IPS-20b (cell line): Measurements from ENCODE around the gene ZNF296.

ENCODE experiments used
- H3K27ac ChIP-seq: one replicate; pipeline ENCODE4 v1.5.1; 2013; ENCODE audit warnings: low read length
- H3K27me3 ChIP-seq: 2 replicates; pipeline ENCODE4 v1.6.1; 2013; ENCODE audit warnings: mild to moderate bottlenecking, low read length, inconsistent platforms; ENCODE audit not compliant: insufficient read depth
- H3K36me3 ChIP-seq: 2 replicates; pipeline ENCODE4 v1.6.1; 2013; ENCODE audit warnings: low read depth, mild to moderate bottlenecking, inconsistent platforms, low read length, moderate library complexity; ENCODE audit not compliant: insufficient read depth
- H3K4me1 ChIP-seq: 2 replicates; pipeline ENCODE4 v1.6.1; 2013; ENCODE audit warnings: mild to moderate bottlenecking, control low read depth, inconsistent platforms, low read length, moderate library complexity; ENCODE audit not compliant: insufficient read depth
- H3K4me3 ChIP-seq: 2 replicates; pipeline ENCODE4 v1.5.1; 2013; ENCODE audit warnings: mild to moderate bottlenecking, low read length, inconsistent platforms
- H3K9ac ChIP-seq: 2 replicates; pipeline ENCODE4 v1.6.1; 2013; ENCODE audit warnings: low read depth, mild to moderate bottlenecking, inconsistent platforms, low read length, moderate library complexity
- H3K9me3 ChIP-seq: 2 replicates; pipeline ENCODE4 v1.6.1; 2013; ENCODE audit warnings: mild to moderate bottlenecking, low read depth, low read length, inconsistent platforms; ENCODE audit not compliant: insufficient read depth

The ZNF296 gene

GRCh38 chr19:45066921-45067661 lies 9.2 kb downstream of the ZNF296 start:
- H3K27ac ChIP-seq: no peak overlapping the region
- no peaks in the 10 kb centered on the region for H3K27me3 ChIP-seq
- peaks cover 70% of the 10 kb centered on the region for H3K36me3 ChIP-seq
- no peaks in the 10 kb centered on the region for H3K9me3 ChIP-seq
- H3K9ac ChIP-seq: no peak overlapping the region
- H3K4me1 ChIP-seq: no peaks in the 10 kb centered on the region
- no peak overlapping the region for H3K4me3 ChIP-seq

GRCh38 chr19:45063851-45064801 lies 12.2 kb downstream of the ZNF296 start:
- Histone ChIP-seq H3K4me1 (no peaks in the 10 kb centered on the region), H3K9ac (no peak overlapping the region), H3K36me3 (peaks cover 70% of the 10 kb centered on the region), H3K4me3 (no peak overlapping the region), H3K27me3 (no peaks in the 10 kb centered on the region), H3K9me3 (no peaks in the 10 kb centered on the region), H3K27ac (no peak overlapping the region)

- Histone ChIP-seq H3K9ac (no peak overlapping the region), H3K4me1 (no peaks in the 10 kb centered on the region), H3K27me3 (no peaks in the 10 kb centered on the region), H3K36me3 (peaks cover 79% of the 10 kb centered on the region), H3K4me3 (no peak overlapping the region), H3K27ac (no peak overlapping the region), H3K9me3 (no peaks in the 10 kb centered on the region)
Observed at GRCh38 chr19:45061965-45062364, 14.3 kb downstream of the ZNF296 start.

GRCh38 chr19:45059258-45059965 lies 16.9 kb downstream of the ZNF296 start:
- peaks cover 83% of the 10 kb centered on the region for H3K36me3 ChIP-seq

GRCh38 chr19:45058622-45059159 lies 17.6 kb downstream of the ZNF296 start:
- Histone ChIP-seq H3K36me3 (peaks cover 88% of the 10 kb centered on the region), H3K9ac (no peak overlapping the region), H3K4me3 (no peak overlapping the region), H3K27ac (no peak overlapping the region), H3K9me3 (no peaks in the 10 kb centered on the region), H3K27me3 (no peaks in the 10 kb centered on the region), H3K4me1 (no peaks in the 10 kb centered on the region)

More at GRCh38 chr19:45059258-45059965, 16.9 kb downstream of the ZNF296 start:
- H3K9ac ChIP-seq: no peak overlapping the region
- H3K27me3 ChIP-seq: no peaks in the 10 kb centered on the region
- H3K27ac ChIP-seq: no peak overlapping the region
- H3K4me1 ChIP-seq: no peaks in the 10 kb centered on the region
- H3K9me3 ChIP-seq: no peaks in the 10 kb centered on the region
- no peak overlapping the region for H3K4me3 ChIP-seq

- peaks cover 88% of the 10 kb centered on the region for H3K36me3 ChIP-seq
- no peak overlapping the region for H3K4me3 ChIP-seq
- H3K27me3 ChIP-seq: no peaks in the 10 kb centered on the region
- no peaks in the 10 kb centered on the region for H3K9me3 ChIP-seq
- H3K9ac ChIP-seq: no peak overlapping the region
- H3K27ac ChIP-seq: no peak overlapping the region
- no peaks in the 10 kb centered on the region for H3K4me1 ChIP-seq
Observed at GRCh38 chr19:45057444-45057843, 18.8 kb downstream of the ZNF296 start.

- no peak overlapping the region for H3K9ac ChIP-seq
- no peaks in the 10 kb centered on the region for H3K27me3 ChIP-seq
- peaks cover 90% of the 10 kb centered on the region for H3K36me3 ChIP-seq
- no peaks in the 10 kb centered on the region for H3K9me3 ChIP-seq
- no peaks in the 10 kb centered on the region for H3K4me1 ChIP-seq
- H3K4me3 ChIP-seq: no peak overlapping the region
- H3K27ac ChIP-seq: no peak overlapping the region
Observed at GRCh38 chr19:45056831-45057230, 19.4 kb downstream of the ZNF296 start.

- no peaks in the 10 kb centered on the region; the same call in 1 of the 2 replicates for H3K4me1 ChIP-seq
- no peaks in the 10 kb centered on the region for H3K27me3 ChIP-seq
- no peak overlapping the region for H3K4me3 ChIP-seq
- H3K9ac ChIP-seq: no peak overlapping the region
- H3K27ac ChIP-seq: no peak overlapping the region
- no peaks in the 10 kb centered on the region for H3K9me3 ChIP-seq
- peaks cover 55% of the 10 kb centered on the region for H3K36me3 ChIP-seq
Observed at GRCh38 chr19:45051929-45052579, 24.2 kb downstream of the ZNF296 start.

GRCh38 chr19:45050036-45050435 lies 26.2 kb downstream of the ZNF296 start:
- no peaks in the 10 kb centered on the region; the same call in 1 of the 2 replicates for H3K4me1 ChIP-seq
- H3K27ac ChIP-seq: no peak overlapping the region
- H3K9me3 ChIP-seq: no peaks in the 10 kb centered on the region
- no peak overlapping the region for H3K9ac ChIP-seq
- H3K27me3 ChIP-seq: no peaks in the 10 kb centered on the region
- H3K36me3 ChIP-seq: peaks cover 56% of the 10 kb centered on the region
- no peak overlapping the region for H3K4me3 ChIP-seq

GRCh38 chr19:45049073-45049736 lies 27.1 kb downstream of the ZNF296 start:
- Histone ChIP-seq H3K27ac (no peak overlapping the region), H3K4me3 (no peak overlapping the region), H3K27me3 (no peaks in the 10 kb centered on the region), H3K9me3 (no peaks in the 10 kb centered on the region), H3K4me1 (no peaks in the 10 kb centered on the region; the same call in 1 of the 2 replicates), H3K9ac (no peak overlapping the region), H3K36me3 (peaks cover 56% of the 10 kb centered on the region)
